Keratinocyte (primary cell): ENCODE data around the gene SACS.

ENCODE experiments used
- CTCF ChIP-seq, 3 experiments: IDR thresholded peaks in 1 of 3; conservative IDR thresholded peaks in 1 of 3; optimal IDR thresholded peaks in 1 of 3; 2 replicates in 2 of 3; 3 replicates in 1 of 3; pipeline versions ENCODE3 to v1.5.1; 2011; ENCODE audit warnings: low read length in 3 of 3, mild to moderate bottlenecking in 3 of 3, moderate library complexity in 2 of 3, control low read depth in 1 of 3, inconsistent platforms in 1 of 3; ENCODE audit not compliant: insufficient read depth in 2 of 3; ENCODE audit errors: extremely low read depth in 1 of 3
- EZH2 ChIP-seq: IDR thresholded peaks from one replicate; pipeline ENCODE4 v1.6.1; 2012; ENCODE audit warnings: inconsistent platforms, mild to moderate bottlenecking, low read length, moderate library complexity

- TF ChIP-seq CTCF (optimal IDR thresholded peaks at IDR 0.05 in 1 of 3, IDR thresholded peaks at IDR 0.05 in 1 of 3, conservative IDR thresholded peaks at IDR 0.05 in 1 of 3; ENCODE audit: extremely low read depth in 1 of 3, insufficient read depth in 2 of 3, low read length in 3 of 3), result no peak
- no peak for TF ChIP-seq EZH2
Observed at GRCh38 chr13:23456437-23457210, 23.1 kb upstream of the SACS start.
